Left ventricle myocardium inferior (tissue), 1 donor: ENCODE data around the gene CDH9. TPM values are rescaled to one million over a fixed set of nuclear protein-coding genes. Genes with fewer than 3 reads are reported as not detected.

Source experiments
- DNase-seq: peaks from one replicate; pipeline ENCODE4 v3.0.0-alpha.2; 2020
- H3K27ac ChIP-seq: fragments of 200-600 bp; replicated peaks from 2 replicates; pipeline ENCODE4 v1.8.0; 2021
- H3K27me3 ChIP-seq: fragments of 200-600 bp; 2 replicates; pipeline ENCODE4 v1.8.0; 2021; ENCODE audit warnings: low read depth
- H3K36me3 ChIP-seq: fragments of 200-600 bp; 2 replicates; pipeline ENCODE4 v1.8.0; 2021
- H3K4me1 ChIP-seq: fragments of 200-600 bp; 2 replicates; pipeline ENCODE4 v1.8.0; 2021
- H3K4me3 ChIP-seq: fragments of 200-600 bp; 2 replicates; pipeline ENCODE4 v1.8.0; 2021; ENCODE audit warnings: mild to moderate bottlenecking, moderate library complexity
- H3K9me3 ChIP-seq: fragments of 200-600 bp; replicated peaks from 2 replicates; pipeline ENCODE4 v1.8.0; 2021
- CTCF ChIP-seq: fragments of 200-600 bp; IDR thresholded peaks from 2 replicates; pipeline ENCODE4 v1.8.0; 2021; ENCODE audit warnings: antibody characterized with exemption, mild to moderate bottlenecking, borderline replicate concordance
- intact Hi-C: fragments of 100-400 bp; cut with micrococcal nuclease; formaldehyde crosslinking; loops from one replicate; pipeline ENCODE4 v1.11.0; 2022
- total RNA-seq: library from RNA; stranded (reverse); fragmentation: NEBNext Ultra II Directional; extraction: Animal tissue kit (Norgen Biotek cat#: 25700); gene quantifications from one replicate; pipeline ENCODE4 v1.2.1, GENCODE V29; 2021
- donor health status: DM: no; HTN: yes; CAD: no; lungs with severe emphysema.

Gene CDH9
- total RNA-seq, 1 donor from 2014 or later, result not detected

GRCh38 chr5:26884481-26884880, 153.9 kb downstream of the CDH9 start:
- intact Hi-C loops, result no loop called here
- no peaks in the 10 kb centered on the region for H3K4me1 ChIP-seq
- no peak for TF ChIP-seq CTCF
- no peak overlapping the region for H3K4me3 ChIP-seq
- H3K27ac ChIP-seq, result no peak overlapping the region
- H3K27me3 ChIP-seq, result no peaks in the 10 kb centered on the region
- H3K36me3 ChIP-seq, result no peaks in the 10 kb centered on the region
- DNase-seq, result no peak
- no peaks in the 10 kb centered on the region for H3K9me3 ChIP-seq

- Histone ChIP-seq H3K4me1 (no peaks in the 10 kb centered on the region), H3K27me3 (no peaks in the 10 kb centered on the region), H3K4me3 (no peak overlapping the region), H3K27ac (no peak overlapping the region), H3K36me3 (no peaks in the 10 kb centered on the region), H3K9me3 (no peaks in the 10 kb centered on the region)
- DNase-seq, result no peak
- intact Hi-C loops, result no loop called here
- no peak for TF ChIP-seq CTCF
These were observed 155.0 kb downstream of the CDH9 start for GRCh38 chr5:26883375-26883774.

- TF ChIP-seq CTCF, result no peak
- intact Hi-C loops, result no loop called here
These were observed 156.5 kb downstream of the CDH9 start for GRCh38 chr5:26881901-26882300.

GRCh38 chr5:26877154-26877553, 161.2 kb downstream of the CDH9 start:
- intact Hi-C loops, result no loop called here
- H3K9me3 ChIP-seq, result no peaks in the 10 kb centered on the region
- no peak overlapping the region for H3K4me3 ChIP-seq
- H3K4me1 ChIP-seq, result no peaks in the 10 kb centered on the region
- H3K27ac ChIP-seq, result no peak overlapping the region
- no peaks in the 10 kb centered on the region for H3K27me3 ChIP-seq
- H3K36me3 ChIP-seq, result no peaks in the 10 kb centered on the region
- no peak for TF ChIP-seq CTCF
- DNase-seq, result no peak

More at GRCh38 chr5:26881901-26882300, 156.5 kb downstream of the CDH9 start:
- no peaks in the 10 kb centered on the region for H3K9me3 ChIP-seq
- H3K27ac ChIP-seq, result no peak overlapping the region
- no peaks in the 10 kb centered on the region for H3K27me3 ChIP-seq
- no peak for DNase-seq
- H3K36me3 ChIP-seq, result no peaks in the 10 kb centered on the region
- H3K4me1 ChIP-seq, result no peaks in the 10 kb centered on the region
- no peak overlapping the region for H3K4me3 ChIP-seq

- Histone ChIP-seq H3K36me3 (no peaks in the 10 kb centered on the region), H3K27me3 (no peaks in the 10 kb centered on the region), H3K27ac (no peak overlapping the region), H3K4me1 (no peaks in the 10 kb centered on the region), H3K9me3 (no peaks in the 10 kb centered on the region), H3K4me3 (no peak overlapping the region)
- intact Hi-C loops, result no loop called here
- DNase-seq, result no peak
- TF ChIP-seq CTCF, result no peak
These were observed 166.0 kb downstream of the CDH9 start for GRCh38 chr5:26872337-26872736.

GRCh38 chr5:26869781-26870180, 168.6 kb downstream of the CDH9 start:
- Histone ChIP-seq H3K4me1 (no peaks in the 10 kb centered on the region), H3K27me3 (no peaks in the 10 kb centered on the region), H3K36me3 (no peaks in the 10 kb centered on the region), H3K27ac (no peak overlapping the region), H3K9me3 (no peaks in the 10 kb centered on the region), H3K4me3 (no peak overlapping the region)
- TF ChIP-seq CTCF, result no peak
- no peak for DNase-seq
- intact Hi-C loops, result no loop called here
